Sigmoid colon (tissue), 3 donors: ENCODE results near the gene CPNE4.

Experiments
- POLR2A ChIP-seq, 2 donors: fragments of 450-650 bp; IDR thresholded peaks; one replicate each; pipeline ENCODE4 v1.6.1; 2016; ENCODE audit warnings: antibody characterized with exemption in 2 of 2, mild to moderate bottlenecking in 2 of 2, moderate library complexity in 2 of 2
- TF ChIP-seq, protein P1 (sequence below), 4 experiments: fragments of 450-650 bp in 3 of 4; fragments of 200-600 bp in 1 of 4; IDR thresholded peaks; one replicate each; pipeline ENCODE4 v1.5.1; 2016 to 2019; ENCODE audit warnings: antibody characterized with exemption in 4 of 4, mild to moderate bottlenecking in 3 of 4, moderate library complexity in 2 of 4

- TF ChIP-seq, protein P1, sequence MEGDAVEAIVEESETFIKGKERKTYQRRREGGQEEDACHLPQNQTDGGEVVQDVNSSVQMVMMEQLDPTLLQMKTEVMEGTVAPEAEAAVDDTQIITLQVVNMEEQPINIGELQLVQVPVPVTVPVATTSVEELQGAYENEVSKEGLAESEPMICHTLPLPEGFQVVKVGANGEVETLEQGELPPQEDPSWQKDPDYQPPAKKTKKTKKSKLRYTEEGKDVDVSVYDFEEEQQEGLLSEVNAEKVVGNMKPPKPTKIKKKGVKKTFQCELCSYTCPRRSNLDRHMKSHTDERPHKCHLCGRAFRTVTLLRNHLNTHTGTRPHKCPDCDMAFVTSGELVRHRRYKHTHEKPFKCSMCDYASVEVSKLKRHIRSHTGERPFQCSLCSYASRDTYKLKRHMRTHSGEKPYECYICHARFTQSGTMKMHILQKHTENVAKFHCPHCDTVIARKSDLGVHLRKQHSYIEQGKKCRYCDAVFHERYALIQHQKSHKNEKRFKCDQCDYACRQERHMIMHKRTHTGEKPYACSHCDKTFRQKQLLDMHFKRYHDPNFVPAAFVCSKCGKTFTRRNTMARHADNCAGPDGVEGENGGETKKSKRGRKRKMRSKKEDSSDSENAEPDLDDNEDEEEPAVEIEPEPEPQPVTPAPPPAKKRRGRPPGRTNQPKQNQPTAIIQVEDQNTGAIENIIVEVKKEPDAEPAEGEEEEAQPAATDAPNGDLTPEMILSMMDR (IDR thresholded peaks at IDR 0.05): no peak
- no peak for TF ChIP-seq POLR2A (IDR thresholded peaks at IDR 0.05)
Observed at GRCh38 chr3:131602011-131602779, 432.6 kb downstream of the CPNE4 start.
